Osteocyte (in vitro differentiated cells): ENCODE results near the gene GDF10. TPM values are rescaled to one million over a fixed set of nuclear protein-coding genes. Genes with fewer than 3 reads are reported as not detected.

ENCODE experiments used
- DNase-seq: peaks from one replicate; pipeline ENCODE4 v3.0.0; 2021; ENCODE audit warnings: mixed read lengths; ENCODE audit not compliant: unreplicated experiment; ENCODE audit errors: extremely low spot score
- H3K27ac Mint-ChIP-seq: one replicate; pipeline ENCODE4 v1.8.0; 2021; ENCODE audit warnings: mild to moderate bottlenecking, mixed read lengths; ENCODE audit not compliant: unreplicated experiment
- H3K27me3 Mint-ChIP-seq: one replicate; pipeline ENCODE4 v1.8.0; 2021; ENCODE audit warnings: mixed read lengths; ENCODE audit not compliant: unreplicated experiment
- H3K36me3 Mint-ChIP-seq: one replicate; pipeline ENCODE4 v1.8.0; 2021; ENCODE audit warnings: mixed read lengths; ENCODE audit not compliant: unreplicated experiment
- H3K4me1 Mint-ChIP-seq: one replicate; pipeline ENCODE4 v1.8.0; 2021; ENCODE audit warnings: mixed read lengths; ENCODE audit not compliant: unreplicated experiment
- H3K4me3 Mint-ChIP-seq: one replicate; pipeline ENCODE4 v1.8.0; 2021; ENCODE audit warnings: mild to moderate bottlenecking, moderate library complexity, mixed read lengths; ENCODE audit not compliant: unreplicated experiment
- H3K9me3 Mint-ChIP-seq: one replicate; pipeline ENCODE4 v1.8.0; 2021; ENCODE audit warnings: mixed read lengths; ENCODE audit not compliant: unreplicated experiment
- total RNA-seq: library from RNA; stranded (reverse); gene quantifications from 2 replicates; pipeline ENCODE4 v1.2.1, GENCODE V29; 2021
- TF ChIP-seq, protein P1 (sequence below): fragments of 200-600 bp; sonication (generic); IDR thresholded peaks from 2 replicates; pipeline ENCODE4 v1.5.0; 2021; ENCODE audit warnings: antibody characterized with exemption, mild to moderate bottlenecking, moderate library complexity

The GDF10 gene
- total RNA-seq, 1 donor from 2014 or later, result not detected

GRCh38 chr10:47332371-47332770 is 32.4 kb downstream of the GDF10 start:
- no peak for DNase-seq
- Mint-ChIP-seq H3K4me3 (no peak overlapping the region), H3K4me1 (no peaks in the 10 kb centered on the region), H3K27me3 (peaks cover 32% of the 10 kb centered on the region), H3K36me3 (no peaks in the 10 kb centered on the region), H3K27ac (no peak overlapping the region), H3K9me3 (no peaks in the 10 kb centered on the region)
- TF ChIP-seq, protein P1, sequence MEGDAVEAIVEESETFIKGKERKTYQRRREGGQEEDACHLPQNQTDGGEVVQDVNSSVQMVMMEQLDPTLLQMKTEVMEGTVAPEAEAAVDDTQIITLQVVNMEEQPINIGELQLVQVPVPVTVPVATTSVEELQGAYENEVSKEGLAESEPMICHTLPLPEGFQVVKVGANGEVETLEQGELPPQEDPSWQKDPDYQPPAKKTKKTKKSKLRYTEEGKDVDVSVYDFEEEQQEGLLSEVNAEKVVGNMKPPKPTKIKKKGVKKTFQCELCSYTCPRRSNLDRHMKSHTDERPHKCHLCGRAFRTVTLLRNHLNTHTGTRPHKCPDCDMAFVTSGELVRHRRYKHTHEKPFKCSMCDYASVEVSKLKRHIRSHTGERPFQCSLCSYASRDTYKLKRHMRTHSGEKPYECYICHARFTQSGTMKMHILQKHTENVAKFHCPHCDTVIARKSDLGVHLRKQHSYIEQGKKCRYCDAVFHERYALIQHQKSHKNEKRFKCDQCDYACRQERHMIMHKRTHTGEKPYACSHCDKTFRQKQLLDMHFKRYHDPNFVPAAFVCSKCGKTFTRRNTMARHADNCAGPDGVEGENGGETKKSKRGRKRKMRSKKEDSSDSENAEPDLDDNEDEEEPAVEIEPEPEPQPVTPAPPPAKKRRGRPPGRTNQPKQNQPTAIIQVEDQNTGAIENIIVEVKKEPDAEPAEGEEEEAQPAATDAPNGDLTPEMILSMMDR, result no peak

- no peak overlapping the region for H3K4me3 Mint-ChIP-seq
- TF ChIP-seq, protein P1, result no peak
- no peaks in the 10 kb centered on the region for H3K4me1 Mint-ChIP-seq
- DNase-seq, result no peak
- H3K27me3 Mint-ChIP-seq, result peaks cover 36% of the 10 kb centered on the region
- H3K36me3 Mint-ChIP-seq, result no peaks in the 10 kb centered on the region
- no peak overlapping the region for H3K27ac Mint-ChIP-seq
- H3K9me3 Mint-ChIP-seq, result no peaks in the 10 kb centered on the region
Observed at GRCh38 chr10:47332946-47333345, 32.9 kb downstream of the GDF10 start.

DNA sequence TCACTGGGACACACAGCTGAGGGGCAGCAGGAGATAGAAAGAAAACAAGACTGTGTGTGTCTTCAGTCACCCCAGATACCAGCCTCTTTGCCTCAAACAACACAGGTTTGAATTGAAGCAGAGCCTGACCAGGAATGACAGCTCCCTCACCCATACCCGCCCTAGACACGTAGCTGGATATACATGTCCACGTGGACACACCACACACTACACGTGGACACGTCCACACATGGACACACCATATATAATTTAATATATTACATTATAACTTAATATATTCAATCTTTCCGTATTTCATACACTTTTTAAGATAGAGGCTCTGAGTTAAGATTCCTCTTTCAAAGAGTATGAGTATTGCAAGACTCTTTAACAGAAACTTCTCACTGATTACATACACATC is 33.5 kb downstream of the GDF10 start:
- no peak for DNase-seq
- H3K36me3 Mint-ChIP-seq, result no peaks in the 10 kb centered on the region
- no peak overlapping the region for H3K4me3 Mint-ChIP-seq
- H3K4me1 Mint-ChIP-seq, result no peaks in the 10 kb centered on the region
- no peaks in the 10 kb centered on the region for H3K9me3 Mint-ChIP-seq
- H3K27ac Mint-ChIP-seq, result no peak overlapping the region
- TF ChIP-seq, protein P1, result no peak
- H3K27me3 Mint-ChIP-seq, result peaks cover 40% of the 10 kb centered on the region

- Mint-ChIP-seq H3K4me3 (no peak overlapping the region), H3K9me3 (no peaks in the 10 kb centered on the region), H3K4me1 (no peaks in the 10 kb centered on the region), H3K27me3 (peaks cover 47% of the 10 kb centered on the region), H3K27ac (no peak overlapping the region), H3K36me3 (no peaks in the 10 kb centered on the region)
- TF ChIP-seq, protein P1, result no peak
- no peak for DNase-seq
Observed at GRCh38 chr10:47334466-47335295, 34.7 kb downstream of the GDF10 start.

GRCh38 chr10:47335906-47336305 is 35.9 kb downstream of the GDF10 start:
- no peaks in the 10 kb centered on the region for H3K4me1 Mint-ChIP-seq
- no peak for DNase-seq
- TF ChIP-seq, protein P1, result no peak
- no peaks in the 10 kb centered on the region for H3K36me3 Mint-ChIP-seq
- H3K27ac Mint-ChIP-seq, result no peak overlapping the region
- no peak overlapping the region for H3K4me3 Mint-ChIP-seq
- H3K27me3 Mint-ChIP-seq, result peaks cover 58% of the 10 kb centered on the region
- H3K9me3 Mint-ChIP-seq, result no peaks in the 10 kb centered on the region
